ENCODE measurements around the gene HK1.
"Not testable (repeated sequence)": the region's sequence is repeated elsewhere in the genome, so short reads cannot be mapped to it uniquely, and the experiment has no call there.

Gene HK1

GRCh38 chr10:69278446-69278963 lies at the start of gene HK1:
HK1 (plus strand) TSS chr10:69278496.
- no peak for DNase-seq

DNA sequence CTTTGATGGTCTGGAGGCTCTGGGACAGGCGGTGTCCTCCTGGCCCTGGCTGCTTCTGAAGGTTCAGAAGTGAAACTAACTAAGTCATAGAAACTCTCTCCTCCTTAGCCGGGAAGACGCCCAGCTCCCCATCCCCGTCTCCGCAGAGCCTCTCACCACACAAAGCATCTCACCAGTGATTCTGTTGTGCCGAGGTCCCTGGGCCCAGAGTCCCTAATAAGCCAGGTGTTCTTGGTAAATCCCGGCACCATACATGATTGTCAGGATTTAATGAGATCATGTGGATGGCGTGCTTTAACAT lies 48.7 kb upstream of the HK1 start:
- no peak for DNase-seq

GRCh38 chr10:69230128-69230527 lies 48.2 kb upstream of the HK1 start:
- no peak for DNase-seq

- no peak for DNase-seq
Measured at GRCh38 chr10:69232252-69232651, 46.0 kb upstream of the HK1 start.

GRCh38 chr10:69232736-69233480 lies 45.4 kb upstream of the HK1 start:
- DNase-seq = no peak

DNA sequence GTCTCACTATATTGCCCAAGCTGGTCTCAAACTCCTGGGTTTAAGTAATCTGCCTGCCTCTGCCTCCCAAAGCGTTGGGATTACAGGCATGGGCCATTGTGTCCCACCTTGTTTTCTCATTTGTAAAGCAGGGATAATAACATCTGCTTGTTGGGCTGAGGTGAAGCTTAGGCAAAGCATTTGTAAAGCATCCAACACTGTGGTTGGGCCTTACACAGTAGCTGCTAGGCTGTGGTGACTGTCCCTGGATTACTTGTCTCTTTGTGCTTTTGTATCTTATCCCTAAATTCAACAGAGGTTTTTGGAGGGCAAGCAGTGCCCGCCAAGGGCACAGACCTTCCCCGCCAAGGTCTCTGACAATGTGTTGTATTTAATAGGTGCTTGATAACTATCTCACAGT lies 43.8 kb upstream of the HK1 start:
- no peak for DNase-seq

GRCh38 chr10:69237528-69238159 lies 40.7 kb upstream of the HK1 start:
- peak; percentile 60 for DNase-seq

DNA sequence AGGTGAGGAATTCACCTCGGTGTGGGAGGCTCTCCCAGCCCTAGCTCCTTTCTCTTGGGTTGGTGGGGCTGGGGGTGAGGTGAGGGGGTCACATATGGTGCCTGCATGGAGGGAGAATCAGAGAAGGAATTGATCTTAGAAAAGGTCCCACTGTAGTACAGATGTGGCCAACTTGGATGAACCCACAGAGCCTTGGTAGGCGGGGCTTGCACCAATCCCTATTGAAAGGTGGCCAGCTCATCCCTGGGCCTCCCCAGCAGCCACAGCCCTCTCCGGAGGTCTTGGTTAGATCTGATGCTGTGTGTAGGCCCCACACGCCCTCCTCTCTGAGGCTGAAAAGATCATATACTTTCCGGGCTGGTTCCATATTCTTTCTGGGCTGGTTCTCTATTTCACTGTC lies 39.2 kb upstream of the HK1 start:
- no peak for DNase-seq

DNA sequence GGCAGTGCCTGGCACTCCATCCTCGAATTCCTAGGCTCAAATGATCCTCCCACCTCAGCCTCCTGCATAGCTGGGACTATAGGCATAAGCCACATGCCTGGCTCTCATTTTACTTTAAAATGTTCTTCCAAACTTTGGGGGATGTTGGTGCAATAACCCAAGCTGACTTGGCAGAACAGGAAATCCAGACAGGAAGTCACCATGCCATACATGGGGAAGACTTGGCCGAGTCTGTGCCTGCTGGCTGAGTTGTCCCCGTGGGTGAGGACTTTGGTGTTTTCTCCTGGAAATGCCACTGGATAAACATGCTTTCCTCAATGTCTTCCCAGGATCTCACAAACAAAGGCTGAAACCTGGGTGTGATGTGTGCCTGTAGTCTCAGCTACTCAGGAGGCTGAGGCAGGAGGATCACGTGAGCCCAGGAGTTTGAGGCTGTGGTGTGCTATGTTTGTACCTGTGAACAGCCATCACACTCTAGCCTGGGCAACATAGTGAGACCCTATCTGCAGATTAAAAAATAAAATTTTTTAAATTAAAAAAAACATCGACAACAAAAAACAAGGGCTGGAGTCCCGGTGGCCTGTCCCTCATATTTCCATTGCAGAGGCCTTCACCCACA lies 38.4 kb upstream of the HK1 start:
- no peak for DNase-seq

DNA sequence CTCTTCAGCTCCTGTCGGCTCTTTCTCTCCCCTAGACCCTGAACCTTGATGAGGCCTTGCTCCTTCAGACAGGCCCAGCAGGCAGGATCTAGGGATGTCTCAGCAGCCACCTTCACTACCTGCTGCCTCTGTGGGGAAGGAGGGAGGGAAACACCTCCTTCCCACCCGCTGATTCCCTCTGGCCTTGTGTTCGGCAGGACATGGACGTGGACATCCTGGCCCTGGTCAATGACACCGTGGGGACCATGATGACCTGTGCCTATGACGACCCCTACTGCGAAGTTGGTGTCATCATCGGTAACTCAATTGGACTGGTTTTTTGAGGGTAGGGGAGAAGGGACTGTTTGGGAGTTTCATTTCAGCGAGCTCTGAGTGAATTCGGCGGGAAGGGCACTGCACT lies 37.8 kb upstream of the HK1 start:
- no peak for DNase-seq

DNA sequence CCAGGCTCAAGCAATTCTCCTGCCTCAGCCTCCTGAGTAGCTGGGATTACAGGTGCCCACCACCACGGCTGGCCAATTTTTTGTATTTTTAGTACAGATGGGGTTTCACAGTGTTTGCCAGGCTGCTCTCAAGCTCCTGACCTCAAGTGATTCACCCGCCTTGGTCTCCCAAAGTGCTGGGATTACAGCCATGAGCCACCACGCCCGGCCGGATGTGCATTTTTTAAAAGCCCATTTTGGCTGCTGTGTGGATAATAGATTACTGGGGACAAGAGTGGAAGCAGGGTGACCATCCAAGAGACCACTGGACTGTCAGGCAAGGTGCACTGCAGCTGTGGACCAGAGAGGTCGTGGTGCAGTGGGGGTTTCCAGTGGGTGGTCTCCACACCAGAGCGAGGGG lies 36.7 kb upstream of the HK1 start:
- DNase-seq = no peak

DNA sequence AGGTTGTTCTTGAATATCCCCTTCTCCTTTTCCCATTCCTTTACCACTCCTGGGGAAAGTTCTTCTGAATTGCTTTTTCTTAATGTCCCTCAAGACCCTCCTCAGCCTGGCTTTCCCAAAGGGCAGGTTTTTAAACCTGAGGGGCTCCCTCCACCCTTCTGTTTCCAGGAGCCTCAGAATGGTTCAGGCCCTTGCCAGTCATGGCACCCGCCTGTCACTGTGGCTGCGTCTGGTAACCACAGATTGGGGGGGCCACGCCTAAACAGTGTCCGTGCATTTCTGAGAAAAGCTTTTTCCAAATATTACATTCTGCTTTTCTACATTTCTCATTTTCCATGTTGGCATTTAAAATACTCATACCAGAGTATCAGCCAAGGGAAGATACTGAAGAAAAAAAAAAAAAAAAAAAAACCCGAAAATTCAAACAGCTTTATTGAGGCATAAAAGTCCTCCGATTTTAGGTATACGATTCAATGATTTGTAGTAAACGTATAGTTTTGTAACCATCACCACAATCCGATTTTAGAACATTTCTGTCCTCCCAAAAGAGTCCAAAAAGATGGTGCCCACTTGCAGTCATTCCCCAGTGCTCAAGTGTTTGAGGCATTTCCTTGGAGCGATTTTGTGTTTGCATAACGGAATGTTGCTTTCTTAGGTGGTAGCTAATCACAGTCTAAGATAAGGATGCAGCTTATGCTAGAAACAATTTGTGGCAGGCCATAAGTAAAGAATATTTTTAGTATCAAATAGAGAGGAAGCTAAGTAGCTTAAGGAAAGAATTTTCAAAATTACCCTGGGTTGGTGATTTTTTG lies 36.0 kb upstream of the HK1 start:
- no peak for DNase-seq

- no peak for DNase-seq
Measured at GRCh38 chr10:69242852-69243212, 35.5 kb upstream of the HK1 start.

DNA sequence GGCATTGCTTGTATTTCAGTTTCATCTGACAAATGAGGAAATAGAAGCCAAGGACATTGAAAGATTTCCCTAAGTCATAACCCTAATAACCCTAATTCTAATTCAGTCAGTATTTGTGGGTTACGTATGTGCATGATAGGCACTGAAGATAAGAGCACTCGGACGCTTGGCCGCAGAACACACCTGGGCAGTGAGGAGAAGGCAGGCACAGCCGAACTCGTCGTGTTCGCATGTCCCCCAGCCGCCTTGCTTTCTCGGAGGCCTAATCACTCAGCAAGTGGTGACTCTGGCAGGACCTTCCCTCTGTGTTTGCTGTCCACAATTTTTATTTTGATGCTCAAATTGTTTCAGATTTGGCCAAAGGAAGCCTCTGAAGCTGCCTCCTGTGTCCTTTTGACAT lies 34.5 kb upstream of the HK1 start:
- DNase-seq = no peak

GRCh38 chr10:69246036-69246435 lies 32.3 kb upstream of the HK1 start:
- no peak for DNase-seq

DNA sequence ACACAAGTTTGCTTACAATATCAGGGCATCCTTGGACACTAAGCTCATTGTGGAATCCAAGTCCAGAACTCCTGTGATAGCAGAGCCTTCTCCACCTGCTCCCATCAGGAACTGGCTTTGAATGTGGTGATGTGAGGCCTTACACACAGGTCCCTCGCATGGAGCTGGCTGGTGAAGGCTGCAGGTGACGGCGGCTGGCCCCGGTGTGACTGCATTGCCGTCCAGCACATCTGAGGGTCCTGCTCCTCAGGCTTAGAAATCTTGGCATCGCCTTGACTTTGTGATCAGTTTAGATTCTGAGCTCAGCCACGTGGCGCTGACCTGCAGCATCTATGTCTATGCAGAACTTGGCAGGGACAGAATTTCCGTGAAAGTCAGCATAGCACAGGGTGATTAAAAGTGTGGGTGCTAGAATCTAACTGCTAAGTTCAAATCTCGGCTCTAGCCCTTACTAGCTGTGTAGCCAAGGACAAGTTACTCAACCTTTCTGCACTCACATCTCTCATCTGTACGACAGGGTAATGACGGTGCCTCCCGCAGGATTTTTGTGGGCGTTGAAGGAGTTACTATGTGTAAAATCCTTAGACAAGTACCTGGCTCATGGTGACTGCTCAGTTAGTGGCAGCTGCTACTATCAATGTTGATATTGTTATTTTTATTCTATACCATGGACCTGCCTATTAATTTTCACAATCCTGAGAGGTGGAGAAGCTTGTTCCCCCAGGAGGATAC lies 31.5 kb upstream of the HK1 start:
- no peak for DNase-seq

DNA sequence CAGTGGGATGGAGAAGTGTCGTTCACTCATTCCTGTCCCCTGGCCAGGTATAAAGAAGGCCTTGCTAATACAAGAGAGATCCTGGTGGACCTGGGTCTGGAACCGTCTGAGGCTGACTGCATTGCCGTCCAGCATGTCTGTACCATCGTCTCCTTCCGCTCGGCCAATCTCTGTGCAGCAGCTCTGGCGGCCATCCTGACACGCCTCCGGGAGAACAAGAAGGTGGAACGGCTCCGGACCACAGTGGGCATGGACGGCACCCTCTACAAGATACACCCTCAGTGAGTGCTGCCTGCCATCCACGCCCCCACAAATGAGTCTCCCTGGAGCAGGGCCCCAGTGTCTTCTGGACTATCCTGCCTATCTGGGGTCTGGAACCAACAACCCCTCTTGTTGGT lies 31.0 kb upstream of the HK1 start:
- DNase-seq = no peak

- no peak for DNase-seq
Measured at GRCh38 chr10:69248117-69248730, 30.1 kb upstream of the HK1 start.

DNA sequence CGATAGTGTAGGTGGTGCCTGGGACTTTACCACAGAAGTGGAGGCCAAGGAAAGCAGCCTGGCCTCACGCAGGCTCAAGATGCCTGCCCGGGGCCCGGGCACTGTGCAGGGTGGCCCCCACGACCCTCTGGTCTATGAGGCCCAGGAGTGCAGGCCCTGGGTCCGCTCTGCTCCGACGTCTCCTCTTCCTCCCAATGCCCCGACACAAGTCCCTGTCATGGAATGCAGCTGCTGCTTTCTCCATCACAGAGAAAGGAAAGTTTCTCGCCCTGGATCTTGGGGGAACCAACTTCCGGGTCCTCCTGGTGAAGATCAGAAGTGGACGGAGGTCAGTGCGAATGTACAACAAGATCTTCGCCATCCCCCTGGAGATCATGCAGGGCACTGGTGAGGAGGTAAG lies 28.3 kb upstream of the HK1 start:
- DNase-seq = no peak

GRCh38 chr10:69251417-69251816 lies 26.9 kb upstream of the HK1 start:
- DNase-seq = not testable (repeated sequence)

DNA sequence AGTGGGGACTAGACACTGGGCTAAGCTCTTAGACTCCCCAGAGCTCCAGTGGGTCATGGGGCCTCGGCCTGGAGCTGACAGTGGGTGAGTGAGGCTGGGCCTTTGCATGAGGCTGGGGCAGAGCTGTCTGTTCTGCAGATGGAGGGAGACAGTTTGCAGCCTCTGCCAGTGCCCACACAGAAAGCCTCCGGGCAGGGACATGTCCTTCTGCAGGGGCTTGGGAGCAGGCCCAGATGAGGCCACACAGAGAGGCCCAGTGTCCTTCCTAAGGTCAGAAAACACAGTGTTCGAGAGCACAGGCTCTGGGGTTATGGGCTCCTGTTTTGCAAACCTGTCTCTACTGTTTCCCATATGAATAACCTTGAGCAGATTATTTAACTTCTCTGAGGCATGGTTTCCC lies 25.1 kb upstream of the HK1 start:
- no peak for DNase-seq

GRCh38 chr10:69254877-69255276 lies 23.4 kb upstream of the HK1 start:
- DNase-seq = no peak
